ENCODE measurements around the gene IKZF3.
A peak's percentile ranks its signal among the peaks of the same experiment; 100 is the strongest.

IKZF3 gene

GRCh38 chr17:39808409-39808997 is 55.6 kb downstream of the IKZF3 start:
- ATAC-seq (replicated peaks; ENCODE audit: extremely low read depth, poor library complexity, severe bottlenecking) (no peak), DNase-seq (ENCODE audit: low spot score in 2 of 2) (no peak)
- Mint-ChIP-seq H3K36me3 (ENCODE audit: insufficient read depth) (peaks cover 20% of the 10 kb centered on the region), H3K4me3 (no peak overlapping the region), H3K4me1 (peaks cover 60% of the 10 kb centered on the region), H3K27me3 (no peaks in the 10 kb centered on the region), H3K9me3 (no peaks in the 10 kb centered on the region), H3K27ac (ENCODE audit: low read depth) (peak overlapping the region; percentile 81)

- Mint-ChIP-seq H3K9me3 (no peaks in the 10 kb centered on the region), H3K36me3 (ENCODE audit: insufficient read depth) (peaks cover 18% of the 10 kb centered on the region), H3K27ac (ENCODE audit: low read depth) (peak overlapping the region; percentile 0), H3K27me3 (no peaks in the 10 kb centered on the region), H3K4me3 (no peak overlapping the region), H3K4me1 (peaks cover 47% of the 10 kb centered on the region)
- DNase-seq (ENCODE audit: low spot score in 2 of 2) (no peak), ATAC-seq (replicated peaks; ENCODE audit: extremely low read depth, poor library complexity, severe bottlenecking) (no peak)
Measured at GRCh38 chr17:39804839-39805238, 59.3 kb downstream of the IKZF3 start.

- Mint-ChIP-seq H3K4me1 (peaks cover 60% of the 10 kb centered on the region), H3K9me3 (no peaks in the 10 kb centered on the region), H3K36me3 (ENCODE audit: insufficient read depth) (peaks cover 20% of the 10 kb centered on the region), H3K27me3 (no peaks in the 10 kb centered on the region), H3K4me3 (peak overlapping the region; percentile 60), H3K27ac (ENCODE audit: low read depth) (peak overlapping the region; percentile 89)
- ATAC-seq (replicated peaks; ENCODE audit: extremely low read depth, poor library complexity, severe bottlenecking) (no peak), DNase-seq (ENCODE audit: low spot score in 2 of 2) (no peak)
Measured at GRCh38 chr17:39801055-39801454, 63.1 kb downstream of the IKZF3 start.

GRCh38 chr17:39800540-39800939 is 63.6 kb downstream of the IKZF3 start:
- Mint-ChIP-seq H3K4me1 (peaks cover 55% of the 10 kb centered on the region), H3K36me3 (ENCODE audit: insufficient read depth) (peaks cover 20% of the 10 kb centered on the region), H3K27me3 (no peaks in the 10 kb centered on the region), H3K9me3 (no peaks in the 10 kb centered on the region), H3K4me3 (peak overlapping the region; percentile 60), H3K27ac (ENCODE audit: low read depth) (peak overlapping the region; percentile 89)
- DNase-seq (ENCODE audit: low spot score in 2 of 2), result no peak
- ATAC-seq (replicated peaks; ENCODE audit: extremely low read depth, poor library complexity, severe bottlenecking), result peak; percentile 97

GRCh38 chr17:39799395-39799794 is 64.7 kb downstream of the IKZF3 start:
- H3K4me3 Mint-ChIP-seq, result no peak overlapping the region
- DNase-seq (ENCODE audit: low spot score in 2 of 2), result no peak
- peaks cover 19% of the 10 kb centered on the region for H3K36me3 Mint-ChIP-seq (ENCODE audit: insufficient read depth)
- peak overlapping the region; percentile 44 for H3K27ac Mint-ChIP-seq (ENCODE audit: low read depth)
- H3K9me3 Mint-ChIP-seq, result no peaks in the 10 kb centered on the region
- H3K4me1 Mint-ChIP-seq, result peaks cover 52% of the 10 kb centered on the region
- H3K27me3 Mint-ChIP-seq, result no peaks in the 10 kb centered on the region
- ATAC-seq (replicated peaks; ENCODE audit: extremely low read depth, poor library complexity, severe bottlenecking), result no peak

- Mint-ChIP-seq H3K4me3 (peak overlapping the region; percentile 44), H3K27ac (ENCODE audit: low read depth) (peak overlapping the region; percentile 91), H3K27me3 (no peaks in the 10 kb centered on the region), H3K36me3 (ENCODE audit: insufficient read depth) (peaks cover 31% of the 10 kb centered on the region), H3K4me1 (peaks cover 71% of the 10 kb centered on the region), H3K9me3 (no peaks in the 10 kb centered on the region)
- peak; percentile 87 for ATAC-seq (replicated peaks; ENCODE audit: extremely low read depth, poor library complexity, severe bottlenecking)
- peak in 1 of 2 donors; percentile 39 for DNase-seq (ENCODE audit: low spot score in 2 of 2)
Measured at GRCh38 chr17:39794249-39794970, 69.7 kb downstream of the IKZF3 start.

- Mint-ChIP-seq H3K36me3 (ENCODE audit: insufficient read depth) (peaks cover 37% of the 10 kb centered on the region), H3K27ac (ENCODE audit: low read depth) (peak overlapping the region; percentile 91), H3K4me3 (peak overlapping the region; percentile 70), H3K9me3 (no peaks in the 10 kb centered on the region), H3K4me1 (peaks cover 63% of the 10 kb centered on the region), H3K27me3 (no peaks in the 10 kb centered on the region)
- ATAC-seq (replicated peaks; ENCODE audit: extremely low read depth, poor library complexity, severe bottlenecking) (no peak), DNase-seq (ENCODE audit: low spot score in 2 of 2) (no peak)
Measured at GRCh38 chr17:39793301-39793872, 70.7 kb downstream of the IKZF3 start.

GRCh38 chr17:39792526-39793221 is 71.4 kb downstream of the IKZF3 start:
- no peaks in the 10 kb centered on the region for H3K27me3 Mint-ChIP-seq
- peak overlapping the region; percentile 91 for H3K27ac Mint-ChIP-seq (ENCODE audit: low read depth)
- H3K36me3 Mint-ChIP-seq (ENCODE audit: insufficient read depth), result peaks cover 42% of the 10 kb centered on the region
- no peak for DNase-seq (ENCODE audit: low spot score in 2 of 2)
- H3K4me3 Mint-ChIP-seq, result peak overlapping the region; percentile 70
- ATAC-seq (replicated peaks; ENCODE audit: extremely low read depth, poor library complexity, severe bottlenecking), result no peak
- H3K9me3 Mint-ChIP-seq, result no peaks in the 10 kb centered on the region
- H3K4me1 Mint-ChIP-seq, result peaks cover 62% of the 10 kb centered on the region

GRCh38 chr17:39791111-39791992 is 72.8 kb downstream of the IKZF3 start:
- peak overlapping the region; percentile 91 for H3K27ac Mint-ChIP-seq (ENCODE audit: low read depth)
- no peaks in the 10 kb centered on the region for H3K27me3 Mint-ChIP-seq
- peak overlapping the region; percentile 58 for H3K4me3 Mint-ChIP-seq
- no peaks in the 10 kb centered on the region for H3K9me3 Mint-ChIP-seq
- no peak for DNase-seq (ENCODE audit: low spot score in 2 of 2)
- peaks cover 51% of the 10 kb centered on the region for H3K36me3 Mint-ChIP-seq (ENCODE audit: insufficient read depth)
- peak; percentile 35 for ATAC-seq (replicated peaks; ENCODE audit: extremely low read depth, poor library complexity, severe bottlenecking)
- peaks cover 61% of the 10 kb centered on the region for H3K4me1 Mint-ChIP-seq

GRCh38 chr17:39787743-39788484 is 76.2 kb downstream of the IKZF3 start:
- Mint-ChIP-seq H3K9me3 (no peaks in the 10 kb centered on the region), H3K4me3 (no peak overlapping the region), H3K4me1 (peaks cover 47% of the 10 kb centered on the region), H3K36me3 (ENCODE audit: insufficient read depth) (peaks cover 67% of the 10 kb centered on the region), H3K27me3 (no peaks in the 10 kb centered on the region), H3K27ac (ENCODE audit: low read depth) (peak overlapping the region; percentile 9)
- no peak for DNase-seq (ENCODE audit: low spot score in 2 of 2)
- ATAC-seq (replicated peaks; ENCODE audit: extremely low read depth, poor library complexity, severe bottlenecking), result no peak

GRCh38 chr17:39787041-39787440 is 77.1 kb downstream of the IKZF3 start:
- no peak for ATAC-seq (replicated peaks; ENCODE audit: extremely low read depth, poor library complexity, severe bottlenecking)
- Mint-ChIP-seq H3K4me1 (peaks cover 47% of the 10 kb centered on the region), H3K27ac (ENCODE audit: low read depth) (peak overlapping the region; percentile 9), H3K4me3 (no peak overlapping the region), H3K27me3 (no peaks in the 10 kb centered on the region), H3K9me3 (no peaks in the 10 kb centered on the region), H3K36me3 (ENCODE audit: insufficient read depth) (peaks cover 71% of the 10 kb centered on the region)
- DNase-seq (ENCODE audit: low spot score in 2 of 2), result no peak

All from central memory CD8-positive, alpha-beta T cell (primary cell).